Heart left ventricle (tissue), 13 donors: Measurements from ENCODE around the gene SEMA4A.

Experiments used
- POLR2A ChIP-seq, 2 donors: fragments of 450-650 bp; IDR thresholded peaks; one replicate each; pipeline ENCODE4 v1.6.1; 2017; ENCODE audit warnings: antibody characterized with exemption in 2 of 2, mild to moderate bottlenecking in 2 of 2, moderate library complexity in 2 of 2
- TF ChIP-seq, protein P1 (sequence below), 12 donors: fragments of 200-600 bp; sonication (generic) in 4 of 12; IDR thresholded peaks; one replicate each; pipeline versions ENCODE4 v1.5.0 to v1.8.0; 2018 to 2022; ENCODE audit warnings: antibody characterized with exemption in 12 of 12, mild to moderate bottlenecking in 5 of 12
- donor health status: ischemic (EF 13 %, LVEDD 7.1; RV severe dilation, severe dysfunction).
- donor health status: DM: no; HTN: yes; CAD: no.
- donor health status: DM: no; HTN: no; CAD: no.
- donor health status: ischemic (EF 25% LVEDD 6.9; RV normal size, moderate dysfunction).
- donor health status: ischemic (EF 25% LVEDD 5.7; RV mildly dilated, moderate dysfunction).
- donor health status: ischemic (EF 35%, LVEDD 5.7; RV mildly dilated, moderate dysfunction).
- donor health status: nonischemic (EF 11% LVEDD 7.7; RV severe dilation, severe dysfunction).
- donor health status: DM: yes; HTN: yes; CAD: no.
- donor health status: PGD.
- donor health status: ischemic (EF 29% LVEDD 5.4; RV normal size, mild dysfunction).
- donor health status: nonischemic (EF 23%, LVEDD 6.1; RV moderate dilation, normal function).

DNA sequence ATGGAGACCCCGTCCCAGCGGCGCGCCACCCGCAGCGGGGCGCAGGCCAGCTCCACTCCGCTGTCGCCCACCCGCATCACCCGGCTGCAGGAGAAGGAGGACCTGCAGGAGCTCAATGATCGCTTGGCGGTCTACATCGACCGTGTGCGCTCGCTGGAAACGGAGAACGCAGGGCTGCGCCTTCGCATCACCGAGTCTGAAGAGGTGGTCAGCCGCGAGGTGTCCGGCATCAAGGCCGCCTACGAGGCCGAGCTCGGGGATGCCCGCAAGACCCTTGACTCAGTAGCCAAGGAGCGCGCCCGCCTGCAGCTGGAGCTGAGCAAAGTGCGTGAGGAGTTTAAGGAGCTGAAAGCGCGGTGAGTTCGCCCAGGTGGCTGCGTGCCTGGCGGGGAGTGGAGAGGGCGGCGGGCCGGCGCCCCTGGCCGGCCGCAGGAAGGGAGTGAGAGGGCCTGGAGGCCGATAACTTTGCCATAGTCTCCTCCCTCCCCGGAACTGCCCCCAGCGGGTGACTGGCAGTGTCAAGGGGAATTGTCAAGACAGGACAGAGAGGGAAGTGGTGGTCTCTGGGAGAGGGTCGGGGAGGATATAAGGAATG lies 38.4 kb upstream of the SEMA4A start:
- no peak for TF ChIP-seq POLR2A (IDR thresholded peaks at IDR 0.05)
- TF ChIP-seq, protein P1, sequence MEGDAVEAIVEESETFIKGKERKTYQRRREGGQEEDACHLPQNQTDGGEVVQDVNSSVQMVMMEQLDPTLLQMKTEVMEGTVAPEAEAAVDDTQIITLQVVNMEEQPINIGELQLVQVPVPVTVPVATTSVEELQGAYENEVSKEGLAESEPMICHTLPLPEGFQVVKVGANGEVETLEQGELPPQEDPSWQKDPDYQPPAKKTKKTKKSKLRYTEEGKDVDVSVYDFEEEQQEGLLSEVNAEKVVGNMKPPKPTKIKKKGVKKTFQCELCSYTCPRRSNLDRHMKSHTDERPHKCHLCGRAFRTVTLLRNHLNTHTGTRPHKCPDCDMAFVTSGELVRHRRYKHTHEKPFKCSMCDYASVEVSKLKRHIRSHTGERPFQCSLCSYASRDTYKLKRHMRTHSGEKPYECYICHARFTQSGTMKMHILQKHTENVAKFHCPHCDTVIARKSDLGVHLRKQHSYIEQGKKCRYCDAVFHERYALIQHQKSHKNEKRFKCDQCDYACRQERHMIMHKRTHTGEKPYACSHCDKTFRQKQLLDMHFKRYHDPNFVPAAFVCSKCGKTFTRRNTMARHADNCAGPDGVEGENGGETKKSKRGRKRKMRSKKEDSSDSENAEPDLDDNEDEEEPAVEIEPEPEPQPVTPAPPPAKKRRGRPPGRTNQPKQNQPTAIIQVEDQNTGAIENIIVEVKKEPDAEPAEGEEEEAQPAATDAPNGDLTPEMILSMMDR (IDR thresholded peaks at IDR 0.05) = no peak
